ENCODE data around the gene NOTUM. TPM values are rescaled to one million over a fixed set of nuclear protein-coding genes. Genes with fewer than 3 reads are reported as not detected.

NOTUM gene
- total and polyA plus RNA-seq, 10 of the 15 experiments (the other 5 are each of a cell fraction or from before 2014, with no cell fraction given) = 0.04 to 0.13 TPM; not detected in 8

DNA sequence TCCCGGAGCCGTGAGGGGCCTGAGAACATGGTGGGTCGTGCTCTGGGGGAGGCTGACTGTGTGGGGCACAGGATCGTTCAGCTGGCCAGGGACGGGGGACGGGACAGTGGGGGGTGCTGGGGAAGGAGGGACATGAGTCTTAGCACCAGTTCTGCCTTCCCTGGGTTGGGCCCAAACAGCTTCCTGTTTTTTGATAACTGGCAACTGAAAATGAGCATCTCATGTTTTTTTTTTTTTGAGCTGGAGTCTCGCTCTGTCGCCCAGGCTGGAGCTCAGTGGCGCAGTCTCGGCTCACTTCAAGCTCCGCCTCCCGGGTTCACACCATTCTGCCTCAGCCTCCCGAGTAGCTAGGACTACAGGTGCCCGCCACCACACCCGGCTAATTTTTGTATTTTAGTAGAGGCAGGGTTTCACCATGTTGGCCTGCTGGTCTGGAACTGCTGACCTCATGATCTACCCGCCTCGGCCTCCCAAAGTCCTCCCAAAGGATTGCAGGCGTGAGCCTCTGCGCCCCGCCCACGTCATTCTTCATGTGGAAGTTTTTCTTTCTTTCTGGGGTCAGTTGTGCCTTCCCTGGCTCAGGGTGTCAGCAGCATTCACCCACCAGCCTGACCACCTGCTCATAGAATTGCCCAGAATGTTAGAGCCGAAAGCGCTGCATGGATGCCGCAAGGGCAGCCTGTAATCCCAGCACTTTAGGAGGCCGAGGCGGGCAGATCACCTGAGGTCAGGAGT lies 22.8 kb upstream of the NOTUM start (continued):
- TF ChIP-seq CHD4 (IDR thresholded peaks at IDR 0.05) (no peak), TCF12 (IDR thresholded peaks at IDR 0.05; ENCODE audit: low read depth, low read length) (no peak), BACH1 (IDR thresholded peaks at IDR 0.05; ENCODE audit: borderline replicate concordance) (no peak), MYC (IDR thresholded peaks at IDR 0.05; ENCODE audit: insufficient read depth, insufficient read length, insufficient replicate concordance, low read length, severe bottlenecking) (no peak), CHD2 (IDR thresholded peaks at IDR 0.05; ENCODE audit: borderline replicate concordance, low read depth, low read length) (no peak)

GRCh38 chr17:81983011-81983638 lies 22.1 kb upstream of the NOTUM start:
- Histone ChIP-seq H4K20me1 (ENCODE audit: control insufficient read depth, insufficient read depth) (no peaks in the 10 kb centered on the region), H3K27ac (ENCODE audit: control insufficient read depth, insufficient read depth) (no peak overlapping the region), H3K36me3 (ENCODE audit: control insufficient read depth in 2 of 2, insufficient read depth in 2 of 2, low read length in 1 of 2) (peaks cover 3 to 10% of the 10 kb centered on the region in 2 experiments; a peak in 3 of 4 replicates), H3K79me2 (ENCODE audit: control insufficient read depth, insufficient read depth, low read length) (no peaks in the 10 kb centered on the region), H3K4me2 (ENCODE audit: control insufficient read depth, insufficient read depth) (no peak overlapping the region), H3K9ac (ENCODE audit: control insufficient read depth, insufficient read depth, low read length) (no peak overlapping the region), H3K4me3 (no peak overlapping the region), H2AFZ (ENCODE audit: control insufficient read depth, low read depth, low read length) (no peak overlapping the region), H3K9me3 (replicated peaks; ENCODE audit: control insufficient read depth, insufficient read depth, low read length) (no peaks in the 10 kb centered on the region), H3K4me1 (ENCODE audit: control insufficient read depth, insufficient read depth, low read length) (peaks cover 7% of the 10 kb centered on the region), H3K27me3 (replicated peaks in 1 of 2; ENCODE audit: control insufficient read depth in 2 of 2, insufficient read depth in 2 of 2, low read length in 1 of 2) (no peaks in the 10 kb centered on the region)
- in situ Hi-C loops (cut with MboI) = no loop called here
- no peak for ATAC-seq
- ChIA-PET SMC1A (ENCODE audit: uncharacterized antibody, unreplicated experiment) (no interaction called here), CTCF (no interaction called here), POLR2A (no interaction called here), RAD21 (ENCODE audit: unreplicated experiment) (no interaction called here)
- intact Hi-C loops (cut with micrococcal nuclease; ENCODE audit: unreplicated experiment) = no loop called here
- WGBS (ENCODE audit: insufficient coverage, insufficient replicate concordance, low lambda C conversion rate, missing lambda C conversion rate) = 93% methylated on average over 27 of the region's 35 CpGs
- no TSS peak for BruUV-seq (replicated peaks)
- no peak for FAIRE-seq
- DNase-seq (ENCODE audit: low read depth, low spot score) = no peak
- TF ChIP-seq HDAC6 (IDR thresholded peaks at IDR 0.05; ENCODE audit: unreplicated experiment) = no peak
- TF ChIP-seq, protein P1, sequence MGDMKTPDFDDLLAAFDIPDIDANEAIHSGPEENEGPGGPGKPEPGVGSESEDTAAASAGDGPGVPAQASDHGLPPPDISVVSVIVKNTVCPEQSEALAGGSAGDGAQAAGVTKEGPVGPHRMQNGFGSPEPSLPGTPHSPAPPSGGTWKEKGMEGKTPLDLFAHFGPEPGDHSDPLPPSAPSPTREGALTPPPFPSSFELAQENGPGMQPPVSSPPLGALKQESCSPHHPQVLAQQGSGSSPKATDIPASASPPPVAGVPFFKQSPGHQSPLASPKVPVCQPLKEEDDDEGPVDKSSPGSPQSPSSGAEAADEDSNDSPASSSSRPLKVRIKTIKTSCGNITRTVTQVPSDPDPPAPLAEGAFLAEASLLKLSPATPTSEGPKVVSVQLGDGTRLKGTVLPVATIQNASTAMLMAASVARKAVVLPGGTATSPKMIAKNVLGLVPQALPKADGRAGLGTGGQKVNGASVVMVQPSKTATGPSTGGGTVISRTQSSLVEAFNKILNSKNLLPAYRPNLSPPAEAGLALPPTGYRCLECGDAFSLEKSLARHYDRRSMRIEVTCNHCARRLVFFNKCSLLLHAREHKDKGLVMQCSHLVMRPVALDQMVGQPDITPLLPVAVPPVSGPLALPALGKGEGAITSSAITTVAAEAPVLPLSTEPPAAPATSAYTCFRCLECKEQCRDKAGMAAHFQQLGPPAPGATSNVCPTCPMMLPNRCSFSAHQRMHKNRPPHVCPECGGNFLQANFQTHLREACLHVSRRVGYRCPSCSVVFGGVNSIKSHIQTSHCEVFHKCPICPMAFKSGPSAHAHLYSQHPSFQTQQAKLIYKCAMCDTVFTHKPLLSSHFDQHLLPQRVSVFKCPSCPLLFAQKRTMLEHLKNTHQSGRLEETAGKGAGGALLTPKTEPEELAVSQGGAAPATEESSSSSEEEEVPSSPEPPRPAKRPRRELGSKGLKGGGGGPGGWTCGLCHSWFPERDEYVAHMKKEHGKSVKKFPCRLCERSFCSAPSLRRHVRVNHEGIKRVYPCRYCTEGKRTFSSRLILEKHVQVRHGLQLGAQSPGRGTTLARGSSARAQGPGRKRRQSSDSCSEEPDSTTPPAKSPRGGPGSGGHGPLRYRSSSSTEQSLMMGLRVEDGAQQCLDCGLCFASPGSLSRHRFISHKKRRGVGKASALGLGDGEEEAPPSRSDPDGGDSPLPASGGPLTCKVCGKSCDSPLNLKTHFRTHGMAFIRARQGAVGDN (IDR thresholded peaks at IDR 0.05) = no peak
- no peak for TF ChIP-seq MLLT1 (IDR thresholded peaks at IDR 0.05)
- no peak for TF ChIP-seq LARP7 (IDR thresholded peaks at IDR 0.05)
- TF ChIP-seq RAD21 (IDR thresholded peaks at IDR 0.05; ENCODE audit: insufficient read depth, low read depth, low read length) = no peak
- TF ChIP-seq, protein P2, sequence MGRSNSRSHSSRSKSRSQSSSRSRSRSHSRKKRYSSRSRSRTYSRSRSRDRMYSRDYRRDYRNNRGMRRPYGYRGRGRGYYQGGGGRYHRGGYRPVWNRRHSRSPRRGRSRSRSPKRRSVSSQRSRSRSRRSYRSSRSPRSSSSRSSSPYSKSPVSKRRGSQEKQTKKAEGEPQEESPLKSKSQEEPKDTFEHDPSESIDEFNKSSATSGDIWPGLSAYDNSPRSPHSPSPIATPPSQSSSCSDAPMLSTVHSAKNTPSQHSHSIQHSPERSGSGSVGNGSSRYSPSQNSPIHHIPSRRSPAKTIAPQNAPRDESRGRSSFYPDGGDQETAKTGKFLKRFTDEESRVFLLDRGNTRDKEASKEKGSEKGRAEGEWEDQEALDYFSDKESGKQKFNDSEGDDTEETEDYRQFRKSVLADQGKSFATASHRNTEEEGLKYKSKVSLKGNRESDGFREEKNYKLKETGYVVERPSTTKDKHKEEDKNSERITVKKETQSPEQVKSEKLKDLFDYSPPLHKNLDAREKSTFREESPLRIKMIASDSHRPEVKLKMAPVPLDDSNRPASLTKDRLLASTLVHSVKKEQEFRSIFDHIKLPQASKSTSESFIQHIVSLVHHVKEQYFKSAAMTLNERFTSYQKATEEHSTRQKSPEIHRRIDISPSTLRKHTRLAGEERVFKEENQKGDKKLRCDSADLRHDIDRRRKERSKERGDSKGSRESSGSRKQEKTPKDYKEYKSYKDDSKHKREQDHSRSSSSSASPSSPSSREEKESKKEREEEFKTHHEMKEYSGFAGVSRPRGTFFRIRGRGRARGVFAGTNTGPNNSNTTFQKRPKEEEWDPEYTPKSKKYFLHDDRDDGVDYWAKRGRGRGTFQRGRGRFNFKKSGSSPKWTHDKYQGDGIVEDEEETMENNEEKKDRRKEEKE (IDR thresholded peaks at IDR 0.05) = no peak
- TF ChIP-seq NR2C1 (IDR thresholded peaks at IDR 0.05) = no peak
- no peak for TF ChIP-seq ZZZ3 (IDR thresholded peaks at IDR 0.05; ENCODE audit: control insufficient read depth, insufficient read length, low read depth)
